OCI-LY3 (cell line): ENCODE measurements around the gene LMTK2.

Experiments used
- CTCF ChIP-seq: fragments of 200-600, 300-600 bp; sonication (generic); IDR thresholded peaks from 2 replicates; pipeline ENCODE4 v1.5.1; 2014; ENCODE audit warnings: antibody characterized with exemption, low read length, low read depth
- EZH2phosphoT487 ChIP-seq: fragments of 200-600 bp; shearing (Covaris generic); IDR thresholded peaks from 2 replicates; pipeline ENCODE4 v1.6.1; 2018; ENCODE audit warnings: antibody characterized with exemption, mixed run types, low read depth

GRCh38 chr7:98142658-98143057 lies 36.0 kb downstream of the LMTK2 start:
- TF ChIP-seq CTCF = no peak
- no peak for TF ChIP-seq EZH2phosphoT487
